GM19099 (cell line): ENCODE results near the gene HOXC10.

ENCODE experiments used
- POLR2A ChIP-seq: IDR thresholded peaks from 3 replicates; pipeline ENCODE4 v1.6.1; 2011; ENCODE audit warnings: low read depth; ENCODE audit not compliant: insufficient read length; ENCODE audit errors: extremely low read depth

The HOXC10 gene

DNA sequence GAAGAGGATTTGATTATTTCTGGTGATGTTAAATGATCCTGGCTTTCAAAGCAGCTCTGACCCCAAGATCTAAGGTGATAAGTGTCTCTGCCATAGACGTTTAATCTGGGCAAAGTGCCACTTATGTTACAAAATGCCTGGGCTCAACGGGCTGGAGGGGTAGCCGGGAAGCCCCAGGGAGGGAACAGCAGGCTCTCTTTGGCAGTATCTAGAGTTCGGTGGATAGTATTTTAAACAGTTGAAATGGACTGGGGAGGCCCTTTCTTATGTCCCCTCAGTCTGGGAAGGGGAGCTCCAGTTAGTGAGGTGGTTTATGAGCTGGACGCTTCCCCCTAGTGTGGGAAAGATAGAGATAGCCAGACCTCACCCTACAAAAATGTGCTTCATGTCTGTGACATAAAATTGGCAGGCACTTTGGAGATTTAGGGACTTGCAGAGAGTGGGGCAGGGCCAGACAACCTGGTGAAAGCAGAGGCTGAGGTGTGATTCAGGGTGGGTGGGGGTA lies 17.5 kb upstream of the HOXC10 start:
- no peak for TF ChIP-seq POLR2A

DNA sequence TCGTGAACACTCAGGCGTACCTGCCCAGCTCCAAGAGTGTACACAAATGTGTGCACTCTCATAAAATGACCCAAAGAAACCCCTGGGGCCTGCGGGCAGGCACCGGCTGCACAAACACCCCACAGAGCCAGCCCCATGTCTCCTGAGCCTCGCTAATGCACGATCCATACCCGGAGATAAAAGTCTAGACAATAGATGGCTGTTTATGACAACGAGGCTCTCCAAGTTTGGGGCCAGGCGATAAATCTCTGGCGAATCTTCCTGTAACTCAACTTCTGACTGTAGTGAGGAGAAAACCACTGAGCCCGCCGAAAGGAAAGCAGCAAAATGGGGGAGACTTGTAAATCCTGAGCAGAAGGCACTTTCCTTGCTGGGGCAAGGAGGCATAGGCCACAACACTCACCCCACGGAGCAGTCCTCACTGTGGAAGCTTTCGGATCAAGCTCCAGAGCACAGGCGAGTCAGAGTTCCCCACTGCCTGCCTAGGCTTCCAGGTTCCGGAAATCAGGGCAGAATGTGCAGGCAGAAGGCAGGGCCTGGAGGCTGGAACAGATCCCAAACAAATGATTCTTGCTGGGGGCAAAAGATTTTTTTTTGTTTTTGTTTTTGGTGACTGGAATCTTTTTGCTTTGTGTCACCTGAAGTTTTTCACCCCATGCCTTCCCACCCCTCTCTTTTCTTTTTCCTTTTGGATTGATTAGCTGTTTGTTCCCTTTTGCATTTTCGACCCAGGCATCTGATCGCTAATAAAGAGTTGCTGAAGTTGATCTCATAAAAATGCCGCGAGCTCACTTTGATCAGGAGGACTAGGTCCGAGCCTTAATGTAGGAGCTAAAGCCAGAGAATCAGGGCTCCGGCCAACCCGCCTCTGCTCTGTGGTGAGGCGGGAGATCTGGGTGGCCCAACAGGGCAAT lies 16.5 kb upstream of the HOXC10 start:
- no peak for TF ChIP-seq POLR2A

DNA sequence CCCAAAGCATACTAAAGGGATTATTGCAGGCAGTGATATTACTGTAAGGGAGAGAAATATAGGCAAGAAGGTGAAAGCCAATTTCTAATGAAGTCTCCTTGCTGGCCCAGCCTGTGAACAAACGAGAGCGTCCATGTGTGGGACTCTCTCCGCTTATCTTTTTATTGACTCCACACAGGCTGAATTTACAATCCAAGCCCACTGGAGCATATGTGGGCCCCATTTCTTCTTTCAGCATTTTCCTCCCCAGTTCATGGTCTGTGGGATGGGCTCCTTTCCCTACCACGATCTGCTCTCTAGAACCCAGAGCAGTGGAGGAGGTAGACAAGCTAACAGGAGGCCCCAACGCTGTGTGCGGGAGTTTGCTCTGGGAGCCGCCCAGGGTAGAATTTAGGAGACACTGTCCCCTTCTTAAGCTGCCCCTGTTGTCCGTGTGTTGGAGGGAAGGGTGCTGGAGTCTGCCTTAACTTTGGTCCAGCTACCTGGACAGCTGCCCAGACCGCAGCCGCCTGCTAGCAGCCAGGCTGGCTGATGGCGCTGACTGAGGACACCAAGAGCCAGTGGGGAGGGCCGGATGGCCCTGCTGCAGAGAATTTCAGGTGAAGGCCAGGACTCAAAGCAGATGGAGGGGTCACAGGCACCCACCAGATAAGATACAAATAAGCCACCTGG lies 15.2 kb upstream of the HOXC10 start:
- no peak for TF ChIP-seq POLR2A

DNA sequence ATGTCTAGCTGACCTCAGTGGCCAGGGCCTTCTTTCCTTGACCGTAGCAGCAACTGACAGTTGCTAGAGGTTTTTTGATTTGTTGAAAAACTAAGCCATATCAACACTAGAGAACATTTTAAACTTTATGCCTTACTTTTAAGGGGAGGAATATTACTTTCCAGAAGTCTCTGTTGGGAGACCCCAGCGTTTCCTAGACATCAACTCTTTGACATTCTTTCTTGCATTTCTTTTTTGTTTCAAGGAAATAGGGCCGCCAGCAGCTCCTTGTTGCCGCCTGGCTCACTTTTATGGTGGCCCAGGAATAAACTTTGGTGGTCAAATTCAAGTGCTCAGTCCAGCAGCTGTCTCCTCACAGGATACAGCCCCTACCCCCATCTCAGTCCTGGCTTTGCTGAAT lies 14.5 kb upstream of the HOXC10 start:
- TF ChIP-seq POLR2A, result no peak

DNA sequence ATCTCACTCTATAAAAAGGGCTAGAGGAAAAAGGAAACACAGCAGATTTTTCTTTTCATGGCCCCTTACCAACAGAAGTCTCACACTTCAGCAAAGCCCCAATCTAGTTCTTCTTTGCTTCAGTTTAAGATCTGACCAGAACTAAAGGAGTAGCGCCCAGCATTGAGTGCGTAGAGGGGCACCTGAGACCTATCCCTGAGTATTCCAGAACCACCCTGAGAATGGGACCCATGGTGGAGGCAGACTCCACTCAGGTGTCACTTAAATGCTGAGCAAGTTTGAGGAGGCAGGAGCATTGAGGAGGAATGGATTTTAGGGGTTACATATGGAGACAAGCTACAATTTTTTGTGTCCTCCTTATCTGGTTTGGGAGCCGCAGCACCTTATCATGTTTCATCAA lies 13.8 kb upstream of the HOXC10 start:
- TF ChIP-seq POLR2A, result no peak

DNA sequence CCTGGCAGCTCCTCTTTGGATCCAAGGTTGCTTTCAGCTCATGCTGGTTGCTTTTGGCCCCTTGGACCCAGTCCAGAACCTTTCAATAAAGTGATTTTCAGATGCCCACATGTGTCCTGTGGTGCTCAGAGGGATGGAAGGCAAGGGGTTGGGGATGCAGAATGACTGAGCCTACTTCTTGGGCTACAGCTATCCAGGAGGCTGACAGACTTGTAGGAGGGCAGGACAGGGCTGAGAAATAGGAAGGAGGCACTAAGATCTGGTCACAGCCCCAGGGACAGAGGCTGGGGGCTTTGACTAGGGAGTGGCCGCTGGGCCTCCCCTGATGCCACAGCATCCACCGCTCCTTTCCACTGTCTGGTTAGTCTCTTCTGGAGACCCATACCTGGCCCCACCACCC lies 13.3 kb upstream of the HOXC10 start:
- TF ChIP-seq POLR2A, result no peak

DNA sequence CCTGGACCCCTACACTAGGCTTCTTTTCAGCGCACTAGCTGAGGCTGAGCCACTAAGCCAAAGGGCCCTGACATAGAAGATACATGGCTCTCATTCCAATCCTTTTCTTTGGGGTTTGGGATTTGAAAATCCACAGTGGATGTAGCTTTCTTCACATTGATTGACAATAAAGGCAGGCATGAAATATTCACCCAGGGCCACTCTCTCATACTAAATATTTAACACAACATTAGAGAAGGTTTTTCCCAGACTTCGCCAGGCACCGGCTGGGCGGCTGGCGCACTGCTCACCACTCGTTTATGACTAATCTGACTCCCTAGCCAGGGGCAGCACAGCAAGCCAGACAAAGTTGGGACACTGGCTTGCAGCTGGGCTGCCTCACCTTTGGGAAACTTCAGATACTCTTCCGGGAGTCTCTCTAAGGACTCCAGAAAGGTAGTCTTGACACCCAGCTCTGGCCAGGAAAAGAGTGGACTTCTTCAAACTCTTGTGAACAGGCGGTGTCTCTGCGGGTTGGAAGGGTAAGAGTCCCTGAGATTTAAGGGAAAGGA lies 12.7 kb upstream of the HOXC10 start:
- TF ChIP-seq POLR2A, result no peak

DNA sequence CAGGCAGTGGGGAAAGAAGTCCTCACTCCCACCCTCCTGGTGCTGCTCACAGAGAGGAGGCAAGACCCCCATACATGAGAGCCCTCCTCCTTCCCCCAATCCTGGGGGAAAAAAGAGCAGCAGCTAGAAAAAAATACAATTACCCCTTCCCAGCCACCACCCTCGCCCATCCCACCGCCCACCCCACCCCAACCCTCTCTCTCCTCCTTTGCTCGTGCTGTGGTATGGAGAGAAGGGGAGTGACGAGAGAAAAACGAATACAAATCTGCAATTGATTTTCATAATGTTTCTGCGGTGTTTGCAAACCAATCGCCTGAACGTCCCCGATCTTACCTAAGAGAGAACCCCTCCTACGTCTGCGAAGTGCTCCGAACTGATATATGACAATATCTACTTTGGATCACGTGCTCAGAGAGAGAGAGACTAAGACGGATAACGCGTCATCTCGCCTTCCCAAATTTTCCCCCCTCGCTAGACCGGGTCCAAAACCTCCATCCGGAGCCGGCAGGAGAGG lies 12.2 kb upstream of the HOXC10 start, which contains the start of gene HOXC11:
HOXC11 (plus strand) TSS at position 405 of the 514 bp plus-strand sequence. CDS start 116 bp downstream, outside the sequence.
- no peak for TF ChIP-seq POLR2A

DNA sequence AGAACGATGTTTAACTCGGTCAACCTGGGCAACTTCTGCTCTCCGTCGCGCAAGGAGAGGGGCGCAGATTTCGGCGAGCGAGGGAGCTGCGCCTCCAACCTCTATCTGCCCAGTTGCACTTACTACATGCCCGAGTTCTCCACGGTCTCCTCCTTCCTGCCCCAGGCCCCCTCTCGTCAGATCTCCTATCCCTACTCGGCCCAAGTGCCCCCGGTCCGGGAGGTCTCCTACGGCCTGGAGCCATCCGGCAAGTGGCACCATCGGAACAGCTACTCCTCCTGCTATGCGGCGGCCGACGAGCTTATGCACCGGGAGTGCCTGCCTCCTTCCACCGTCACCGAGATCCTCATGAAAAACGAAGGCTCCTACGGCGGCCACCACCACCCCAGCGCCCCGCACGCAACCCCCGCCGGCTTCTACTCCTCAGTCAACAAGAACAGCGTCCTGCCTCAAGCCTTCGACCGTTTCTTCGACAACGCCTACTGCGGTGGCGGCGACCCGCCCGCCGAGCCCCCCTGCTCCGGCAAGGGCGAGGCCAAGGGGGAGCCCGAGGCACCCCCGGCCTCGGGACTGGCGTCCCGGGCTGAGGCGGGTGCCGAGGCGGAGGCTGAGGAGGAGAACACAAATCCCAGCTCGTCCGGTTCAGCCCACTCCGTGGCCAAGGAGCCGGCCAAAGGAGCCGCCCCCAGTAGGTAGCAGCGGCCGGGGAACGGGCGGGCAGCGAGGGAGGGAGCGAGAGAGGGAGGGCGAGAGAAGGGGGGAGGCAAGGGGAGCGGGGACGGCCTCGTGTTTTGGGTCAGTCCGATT lies 11.5 kb upstream of the HOXC10 start:
- TF ChIP-seq POLR2A, result no peak

DNA sequence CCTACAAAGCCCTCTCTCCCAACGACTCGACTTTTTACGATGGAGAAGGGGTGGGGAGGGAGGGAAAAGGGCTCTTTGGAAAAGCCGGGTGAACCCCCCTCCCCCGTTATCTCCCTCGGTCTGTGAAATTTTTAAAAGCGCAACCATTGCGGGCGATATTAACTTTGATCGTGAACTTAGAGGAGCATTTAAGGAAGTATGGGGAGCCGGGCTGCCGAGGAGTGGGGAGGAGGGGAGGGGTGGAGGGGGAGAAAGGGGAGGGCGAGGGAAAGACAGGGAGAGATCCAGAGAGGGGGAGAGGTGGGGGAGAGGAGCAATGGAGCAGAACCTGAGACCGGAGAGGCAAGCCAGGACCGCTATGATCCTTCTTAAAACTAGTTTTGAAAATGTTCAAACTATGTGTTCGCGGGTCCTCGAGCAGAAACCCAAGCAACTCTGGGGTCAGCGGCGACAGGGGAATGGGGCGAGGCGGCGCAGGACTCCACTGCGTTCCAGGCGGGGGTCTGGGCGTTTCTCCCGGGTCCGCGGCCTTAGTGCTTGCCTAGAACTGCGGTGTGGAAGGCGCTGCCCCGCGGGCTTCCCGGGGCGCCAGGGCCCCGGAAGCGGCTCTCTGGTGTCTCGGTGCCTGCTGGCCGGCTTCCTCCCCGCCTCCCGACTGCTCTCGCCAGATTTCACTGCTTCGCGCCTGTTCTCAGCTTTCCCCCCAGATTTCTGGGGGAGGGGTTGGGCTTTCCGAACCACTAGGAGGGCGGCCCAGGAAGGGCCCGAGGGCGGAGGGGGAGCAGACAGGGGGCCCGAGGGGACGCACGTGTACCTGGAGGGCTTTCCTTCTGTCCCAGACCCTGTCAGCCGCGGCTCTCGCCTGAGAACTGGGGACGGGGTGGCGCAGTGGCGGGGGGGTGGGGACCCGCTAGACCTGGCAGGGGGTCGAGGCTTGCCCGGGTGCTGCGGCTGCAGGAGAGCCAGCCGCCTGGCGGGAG lies 10.6 kb upstream of the HOXC10 start, which contains the start of gene HOTAIR:
HOTAIR (minus strand) TSS at position 871 of the 980 bp plus-strand sequence.
- TF ChIP-seq POLR2A, result peak; percentile 31

DNA sequence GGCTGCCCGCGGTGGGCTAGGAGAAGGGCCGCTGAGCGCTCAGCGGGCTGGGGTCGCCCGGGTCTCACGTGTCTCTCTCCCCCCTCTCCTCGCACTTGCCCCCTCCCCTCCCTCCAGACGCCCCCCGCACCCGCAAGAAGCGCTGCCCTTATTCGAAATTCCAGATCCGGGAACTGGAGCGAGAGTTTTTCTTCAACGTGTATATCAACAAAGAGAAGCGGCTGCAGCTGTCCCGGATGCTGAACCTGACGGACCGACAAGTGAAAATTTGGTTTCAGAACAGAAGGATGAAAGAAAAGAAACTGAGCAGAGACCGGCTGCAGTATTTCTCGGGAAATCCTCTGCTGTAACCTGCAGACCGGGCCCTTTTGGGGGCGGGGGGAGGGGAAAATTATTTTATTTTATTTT lies 9.9 kb upstream of the HOXC10 start:
- no peak for TF ChIP-seq POLR2A

DNA sequence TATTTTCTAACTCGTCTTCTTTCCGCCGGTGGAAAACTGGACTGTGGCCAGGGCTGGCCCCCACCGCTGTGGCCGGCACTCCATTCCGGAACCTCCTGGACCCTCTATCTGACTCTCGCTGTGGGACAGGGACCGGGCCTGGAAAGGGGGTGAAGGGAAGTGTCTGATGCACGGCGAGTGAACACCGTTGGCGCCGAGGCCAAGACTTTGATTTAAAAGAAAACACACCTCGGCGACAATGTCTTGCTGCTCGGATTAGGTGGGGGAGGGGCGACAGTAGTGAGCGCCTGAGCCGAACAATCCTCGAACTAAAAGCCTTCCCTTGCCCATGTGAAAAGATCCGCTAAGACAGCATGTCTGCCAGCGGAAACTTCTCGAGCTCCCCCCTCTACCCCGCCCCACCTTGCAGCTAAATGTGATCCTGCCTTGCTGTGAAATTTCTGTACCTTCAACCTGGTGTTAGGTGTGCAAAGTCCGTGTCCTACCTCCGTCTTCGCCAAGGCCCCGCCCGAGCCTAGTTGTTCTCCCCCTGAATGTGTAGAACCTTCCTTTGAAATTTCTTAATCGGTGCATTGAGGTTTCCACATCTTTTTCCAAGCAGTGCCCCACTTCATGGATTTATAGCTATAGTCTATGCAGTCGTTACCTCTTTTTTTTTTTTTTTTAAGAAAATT lies 9.3 kb upstream of the HOXC10 start:
- TF ChIP-seq POLR2A, result no peak
